C4-2B (cell line): ENCODE results near the gene EZH1.

Source experiments
- CTCF ChIP-seq: fragments of 450-650 bp; conservative IDR thresholded peaks from 2 replicates; pipeline ENCODE4 v1.5.1; 2017; ENCODE audit warnings: mild to moderate bottlenecking
- ZFX ChIP-seq: fragments of 450-650 bp; IDR thresholded peaks from 2 replicates; pipeline ENCODE4 v1.6.1; 2017

- no peak for TF ChIP-seq CTCF
- no peak for TF ChIP-seq ZFX
These were observed 1.1 kb downstream of the EZH1 start for GRCh38 chr17:42743595-42744282.
